Breast epithelium (tissue), 3 donors: ENCODE results near the gene LCAT.

Experiments
- CTCF ChIP-seq, 3 donors: fragments of 450-650 bp; IDR thresholded peaks; one replicate each; pipeline ENCODE4 v1.5.1; 2016 to 2017; ENCODE audit warnings: antibody characterized with exemption in 3 of 3, mild to moderate bottlenecking in 3 of 3, moderate library complexity in 3 of 3
- POLR2AphosphoS5 ChIP-seq, 3 donors: sonication (generic); formaldehyde crosslinking; IDR thresholded peaks; one replicate each; pipeline ENCODE4 v1.6.1; 2017; ENCODE audit warnings: antibody characterized with exemption in 3 of 3

GRCh38 chr16:67915831-67916723 is 27.8 kb downstream of the LCAT start:
- no peak for TF ChIP-seq CTCF (IDR thresholded peaks at IDR 0.05)
- no peak for TF ChIP-seq POLR2AphosphoS5 (IDR thresholded peaks at IDR 0.05)
